ENCODE measurements around the gene TUBGCP2. TPM values are rescaled to one million over a fixed set of nuclear protein-coding genes. Genes with fewer than 3 reads are reported as not detected.

The TUBGCP2 gene
- total RNA-seq, 3 donors from 2014 or later (not counting 1 experiment from before 2014, with no cell fraction given): 74.3 to 81.8 (median 78.7) TPM

DNA sequence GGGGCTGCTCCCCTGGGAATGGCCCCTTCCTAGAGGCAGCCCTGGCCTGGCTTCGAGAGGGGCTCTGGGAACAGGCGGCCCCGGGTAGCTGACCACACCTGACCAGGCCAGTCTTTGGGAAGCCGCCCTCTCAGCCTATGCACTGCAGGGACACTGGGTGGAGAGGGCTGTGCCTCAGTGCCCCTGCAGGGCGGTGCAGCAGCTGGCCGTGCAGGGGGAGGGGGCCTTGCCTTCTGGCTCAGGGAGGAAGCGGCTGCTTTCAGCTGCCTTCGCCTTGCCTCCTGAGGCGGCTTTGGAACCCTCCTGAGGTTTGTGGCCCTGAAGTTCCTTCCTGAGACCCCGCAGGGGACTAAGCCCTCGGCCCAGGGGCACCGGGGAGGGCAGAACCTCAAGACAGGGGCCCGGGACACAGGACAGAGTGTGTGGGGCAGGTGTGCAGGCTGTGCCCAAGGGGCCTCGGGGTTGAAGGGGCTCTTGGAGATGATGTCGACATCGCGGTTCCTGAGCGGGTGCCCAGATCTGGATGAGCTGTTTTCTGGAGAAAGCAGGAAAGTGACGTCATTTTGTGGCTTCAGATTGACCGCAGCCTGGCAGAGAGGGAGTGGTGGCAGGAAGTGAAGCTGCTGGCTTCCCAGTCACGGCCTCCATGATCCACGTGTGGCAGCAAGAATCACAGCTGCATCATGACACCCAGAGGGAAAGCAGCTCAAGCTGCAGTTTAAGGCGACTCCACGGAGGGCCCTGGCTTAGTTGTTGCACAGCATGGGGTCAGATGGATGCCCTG lies 49.7 kb downstream of the TUBGCP2 start:
- H3K4me3 Mint-ChIP-seq: peak overlapping the region; percentile 69
- no peak overlapping the region for H3K4me3 ChIP-seq (ENCODE audit: low read length)

DNA sequence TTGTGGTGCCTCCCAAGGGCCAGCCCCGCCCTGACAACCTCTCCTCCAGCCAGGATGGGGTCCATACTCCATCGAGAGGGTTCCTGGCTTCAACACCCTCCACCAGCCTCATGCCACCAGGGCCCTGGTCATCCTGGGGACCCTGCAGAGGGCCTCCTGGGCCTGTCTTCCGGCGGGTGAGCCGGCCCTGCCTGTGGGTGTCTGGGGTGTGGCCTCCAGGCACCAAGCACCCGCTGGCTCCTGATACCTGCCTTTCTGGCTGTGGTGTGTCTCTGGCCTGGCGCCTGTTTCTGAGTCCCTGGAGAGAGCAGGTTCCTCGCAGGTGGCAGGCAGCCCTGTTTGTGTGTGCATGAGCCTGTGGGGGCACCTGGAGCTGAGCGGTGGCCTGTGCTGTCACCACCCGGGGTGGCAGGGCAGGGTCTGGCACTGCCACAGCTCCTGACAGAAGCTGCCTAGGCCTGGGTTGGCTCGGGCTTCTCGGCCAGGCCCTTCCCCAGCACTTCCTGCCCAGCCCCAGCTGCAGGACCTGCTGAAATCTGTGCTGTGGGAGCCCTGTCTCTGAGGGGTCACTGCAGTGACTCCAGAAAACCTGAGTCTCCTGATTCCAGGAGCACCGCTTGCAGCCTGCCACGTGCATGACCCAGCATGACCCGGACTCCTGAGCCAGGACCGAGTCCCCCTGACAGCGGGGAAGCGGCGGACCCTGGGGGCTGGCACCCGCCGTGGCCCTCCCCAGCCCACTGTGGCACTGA lies 50.4 kb downstream of the TUBGCP2 start:
- peak overlapping the region in 1 of 2 donors; percentile 81 for H3K27ac Mint-ChIP-seq
- H3K36me3 Mint-ChIP-seq: no peaks in the 10 kb centered on the region
- H3K27me3 Mint-ChIP-seq (ENCODE audit: low read depth in 2 of 2): peaks cover 0 to 2% of the 10 kb centered on the region in 2 donors
- DNase-seq (peak in 1 of 2 donors; percentile 59), ATAC-seq (no peak)
- Histone ChIP-seq H3K36me3 (ENCODE audit: control insufficient read depth, insufficient read depth, low read length) (peaks cover 9% of the 10 kb centered on the region), H3K4me3 (ENCODE audit: low read length) (no peak overlapping the region), H3K27me3 (ENCODE audit: control insufficient read depth, insufficient read depth, low read length) (no peaks in the 10 kb centered on the region), H3K9me3 (ENCODE audit: control insufficient read depth, insufficient read depth, low read length) (no peaks in the 10 kb centered on the region), H3K27ac (ENCODE audit: low read length) (peak overlapping the region; percentile 80), H3K4me1 (ENCODE audit: control insufficient read depth, insufficient read depth, low read length) (peaks cover 61% of the 10 kb centered on the region)
- no peaks in the 10 kb centered on the region for H3K9me3 Mint-ChIP-seq
- H3K4me3 Mint-ChIP-seq: peak overlapping the region; percentile 35
- TF ChIP-seq, protein P1, sequence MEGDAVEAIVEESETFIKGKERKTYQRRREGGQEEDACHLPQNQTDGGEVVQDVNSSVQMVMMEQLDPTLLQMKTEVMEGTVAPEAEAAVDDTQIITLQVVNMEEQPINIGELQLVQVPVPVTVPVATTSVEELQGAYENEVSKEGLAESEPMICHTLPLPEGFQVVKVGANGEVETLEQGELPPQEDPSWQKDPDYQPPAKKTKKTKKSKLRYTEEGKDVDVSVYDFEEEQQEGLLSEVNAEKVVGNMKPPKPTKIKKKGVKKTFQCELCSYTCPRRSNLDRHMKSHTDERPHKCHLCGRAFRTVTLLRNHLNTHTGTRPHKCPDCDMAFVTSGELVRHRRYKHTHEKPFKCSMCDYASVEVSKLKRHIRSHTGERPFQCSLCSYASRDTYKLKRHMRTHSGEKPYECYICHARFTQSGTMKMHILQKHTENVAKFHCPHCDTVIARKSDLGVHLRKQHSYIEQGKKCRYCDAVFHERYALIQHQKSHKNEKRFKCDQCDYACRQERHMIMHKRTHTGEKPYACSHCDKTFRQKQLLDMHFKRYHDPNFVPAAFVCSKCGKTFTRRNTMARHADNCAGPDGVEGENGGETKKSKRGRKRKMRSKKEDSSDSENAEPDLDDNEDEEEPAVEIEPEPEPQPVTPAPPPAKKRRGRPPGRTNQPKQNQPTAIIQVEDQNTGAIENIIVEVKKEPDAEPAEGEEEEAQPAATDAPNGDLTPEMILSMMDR (IDR thresholded peaks at IDR 0.05): no peak
- intact Hi-C loops (cut with micrococcal nuclease): loop anchor here (2.0 kb wide), 1 partner anchor 21 kb away; no protein-coding TSS in a partner anchor
- 26% methylated on average over 21 of the region's 21 CpGs for WGBS (ENCODE audit: insufficient coverage)
- peaks cover 23 to 50% of the 10 kb centered on the region in 2 donors for H3K4me1 Mint-ChIP-seq

More for the DNA sequence above, 49.7 kb downstream of the TUBGCP2 start:
- Mint-ChIP-seq H3K27me3 (ENCODE audit: low read depth in 2 of 2) (peaks cover 0 to 2% of the 10 kb centered on the region in 2 donors), H3K36me3 (no peaks in the 10 kb centered on the region), H3K4me1 (peaks cover 23 to 57% of the 10 kb centered on the region in 2 donors), H3K27ac (peak overlapping the region; percentile 83 to 89), H3K9me3 (no peaks in the 10 kb centered on the region)
- no peaks in the 10 kb centered on the region for H3K27me3 ChIP-seq (ENCODE audit: control insufficient read depth, insufficient read depth, low read length)
- no peaks in the 10 kb centered on the region for H3K9me3 ChIP-seq (ENCODE audit: control insufficient read depth, insufficient read depth, low read length)
- WGBS (ENCODE audit: insufficient coverage): 7% methylated on average over 24 of the region's 24 CpGs
- TF ChIP-seq, protein P1 (IDR thresholded peaks at IDR 0.05): no peak
- peaks cover 15% of the 10 kb centered on the region for H3K36me3 ChIP-seq (ENCODE audit: control insufficient read depth, insufficient read depth, low read length)
- intact Hi-C loops (cut with micrococcal nuclease): loop anchor here (2.0 kb wide), 1 partner anchor 20 kb away; no protein-coding TSS in a partner anchor
- ATAC-seq (peak in 2 of 3 donors; percentile 14 to 49), DNase-seq (peak; percentile 65 to 86)
- H3K4me1 ChIP-seq (ENCODE audit: control insufficient read depth, insufficient read depth, low read length): peaks cover 69% of the 10 kb centered on the region
- H3K27ac ChIP-seq (ENCODE audit: low read length): peak overlapping the region; percentile 80

DNA sequence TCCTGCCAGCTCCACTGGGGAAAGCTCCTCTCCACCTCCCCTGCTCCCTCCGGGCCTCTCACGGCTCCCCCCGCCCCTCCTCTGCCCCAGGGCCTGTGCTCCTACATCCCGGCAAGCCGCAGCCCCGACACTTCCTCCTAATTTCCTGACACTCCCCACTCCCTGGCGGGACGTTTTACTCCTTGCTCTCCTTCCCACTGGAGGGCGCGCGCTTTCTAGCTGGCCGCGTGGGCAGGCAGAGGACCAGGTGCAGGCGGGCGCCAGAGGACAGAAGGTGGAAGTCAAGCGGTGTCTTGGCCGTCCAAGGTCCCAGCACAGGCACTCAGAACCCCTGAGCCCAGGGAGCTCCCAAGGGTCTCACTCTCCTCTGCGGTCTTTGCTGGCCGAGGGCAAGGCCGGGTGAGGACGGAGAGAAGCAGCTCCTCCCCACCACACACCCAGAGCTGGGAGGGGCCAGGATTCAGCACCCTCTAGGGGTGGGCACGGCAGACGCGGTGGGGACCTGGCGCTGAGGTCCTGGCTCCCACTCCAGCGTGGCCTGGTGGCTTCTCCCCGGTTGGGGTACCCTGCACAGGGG lies 51.1 kb downstream of the TUBGCP2 start:
- Mint-ChIP-seq H3K27ac (peak overlapping the region; percentile 34 to 81), H3K27me3 (ENCODE audit: low read depth in 2 of 2) (peaks cover 0 to 2% of the 10 kb centered on the region in 2 donors), H3K4me1 (peaks cover 23 to 46% of the 10 kb centered on the region in 2 donors), H3K9me3 (no peaks in the 10 kb centered on the region), H3K36me3 (no peaks in the 10 kb centered on the region), H3K4me3 (peak overlapping the region; percentile 61)
- peak overlapping the region; percentile 80 for H3K27ac ChIP-seq (ENCODE audit: low read length)
- peak in 1 of 3 donors; percentile 9 for ATAC-seq
- no peaks in the 10 kb centered on the region for H3K9me3 ChIP-seq (ENCODE audit: control insufficient read depth, insufficient read depth, low read length)
- H3K4me3 ChIP-seq (ENCODE audit: low read length): no peak overlapping the region
- intact Hi-C loops (cut with micrococcal nuclease): loop anchor here (2.0 kb wide), 1 partner anchor 21 kb away; no protein-coding TSS in a partner anchor
- H3K4me1 ChIP-seq (ENCODE audit: control insufficient read depth, insufficient read depth, low read length): peaks cover 55% of the 10 kb centered on the region
- TF ChIP-seq, protein P1 (IDR thresholded peaks at IDR 0.05): peak; percentile 19
- 9% methylated on average over 27 of the region's 27 CpGs for WGBS (ENCODE audit: insufficient coverage)
- H3K27me3 ChIP-seq (ENCODE audit: control insufficient read depth, insufficient read depth, low read length): no peaks in the 10 kb centered on the region
- H3K36me3 ChIP-seq (ENCODE audit: control insufficient read depth, insufficient read depth, low read length): peaks cover 2% of the 10 kb centered on the region
- DNase-seq: peak in 1 of 2 donors; percentile 53
